HFF-Myc (cell line): ENCODE results near the gene TSSK3.

Experiments
- DNase-seq: peaks from one replicate; pipeline ENCODE4 v3.0.0-alpha.2; 2011; ENCODE audit warnings: low read depth; ENCODE audit errors: extremely low read depth
- H3K4me3 ChIP-seq: replicated peaks from 2 replicates; pipeline ENCODE4 v1.5.1; 2011; ENCODE audit warnings: low read depth, mild to moderate bottlenecking, control low read depth, low read length
- CTCF ChIP-seq: IDR thresholded peaks from 2 replicates; pipeline ENCODE4 v1.5.1; 2012; ENCODE audit warnings: mild to moderate bottlenecking, low read depth, low read length, control low read depth; ENCODE audit errors: missing control alignments

The TSSK3 gene

GRCh38 chr1:32362474-32363313 lies at the start of gene TSSK3, which contains the start of gene FAM229A:
TSSK3 (plus strand) TSS chr1:32362539; CDS start chr1:32362702, 163 bp downstream.
FAM229A (minus strand) TSS chr1:32362485; CDS start chr1:32362091, 394 bp downstream.
- TF ChIP-seq CTCF, result peak; percentile 2
- no peak for DNase-seq
- H3K4me3 ChIP-seq, result peak within 1 kb of the TSS; percentile 28

- no peak for TF ChIP-seq CTCF
- no peak overlapping the region for H3K4me3 ChIP-seq
Measured at GRCh38 chr1:32316903-32317277, 45.4 kb upstream of the TSSK3 start.

GRCh38 chr1:32318127-32318869 lies 44.0 kb upstream of the TSSK3 start:
- no peak overlapping the region for H3K4me3 ChIP-seq
- no peak for TF ChIP-seq CTCF
- no peak for DNase-seq

More at GRCh38 chr1:32316903-32317277, 45.4 kb upstream of the TSSK3 start:
- DNase-seq, result no peak

- no peak for TF ChIP-seq CTCF
Measured at GRCh38 chr1:32321712-32322291, 40.5 kb upstream of the TSSK3 start.

GRCh38 chr1:32327204-32327603 lies 35.1 kb upstream of the TSSK3 start:
- no peak for DNase-seq
- no peak for TF ChIP-seq CTCF
- no peak overlapping the region for H3K4me3 ChIP-seq

More at GRCh38 chr1:32321712-32322291, 40.5 kb upstream of the TSSK3 start:
- no peak for DNase-seq
- H3K4me3 ChIP-seq, result no peak overlapping the region

- no peak for DNase-seq
- H3K4me3 ChIP-seq, result no peak overlapping the region
- TF ChIP-seq CTCF, result no peak
Measured at GRCh38 chr1:32329931-32330466, 32.3 kb upstream of the TSSK3 start.
